Breast epithelium (tissue), 4 donors: Measurements from ENCODE around the gene GADD45GIP1. TPM values are rescaled to one million over a fixed set of nuclear protein-coding genes. Genes with fewer than 3 reads are reported as not detected.

ENCODE experiments used
- DNase-seq, 2 donors: peaks; one replicate each; pipeline ENCODE4 v3.0.0-alpha.2; 2019; ENCODE audit warnings: low spot score in 2 of 2
- H3K27ac ChIP-seq, 2 donors: fragments of 200-600 bp; sonication (generic) in 1 of 2; one replicate each; pipeline ENCODE4 v1.5.1; 2016 to 2019; ENCODE audit warnings: mild to moderate bottlenecking in 1 of 2
- H3K27me3 ChIP-seq, 2 donors: fragments of 200-600 bp; sonication (generic) in 1 of 2; one replicate each; pipeline versions ENCODE4 v1.5.1 to v1.6.0; 2017 to 2019; ENCODE audit warnings: control low read depth in 1 of 2, mild to moderate bottlenecking in 1 of 2
- H3K36me3 ChIP-seq: fragments of 200-600 bp; one replicate; pipeline ENCODE4 v1.5.1; 2019
- H3K4me1 ChIP-seq, 2 donors: fragments of 200-600 bp; sonication (generic); one replicate each; pipeline ENCODE4 v1.5.1; 2016 to 2019; ENCODE audit warnings: control low read depth in 1 of 2
- H3K4me3 ChIP-seq, 3 donors: fragments of 200-600 bp; sonication (generic); 1 replicate in 2 of 3; 2 replicates in 1 of 3; pipeline ENCODE4 v1.5.1; 2016 to 2019; ENCODE audit warnings: mild to moderate bottlenecking in 3 of 3, moderate library complexity in 2 of 3
- H3K9me3 ChIP-seq, 2 donors: fragments of 200-600 bp; sonication (generic) in 1 of 2; one replicate each; pipeline ENCODE4 v1.5.1; 2016 to 2019; ENCODE audit warnings: control low read depth in 1 of 2
- CTCF ChIP-seq, 3 donors: fragments of 450-650 bp; IDR thresholded peaks; one replicate each; pipeline ENCODE4 v1.5.1; 2016 to 2017; ENCODE audit warnings: antibody characterized with exemption in 3 of 3, mild to moderate bottlenecking in 3 of 3, moderate library complexity in 3 of 3
- POLR2A ChIP-seq: fragments of 450-650 bp; IDR thresholded peaks from one replicate; pipeline ENCODE4 v1.6.1; 2016; ENCODE audit warnings: antibody characterized with exemption, mild to moderate bottlenecking, moderate library complexity
- POLR2AphosphoS5 ChIP-seq, 3 donors: sonication (generic); formaldehyde crosslinking; IDR thresholded peaks; one replicate each; pipeline ENCODE4 v1.6.1; 2017; ENCODE audit warnings: antibody characterized with exemption in 3 of 3
- intact Hi-C: fragments of 100-400 bp; cut with DNase I; formaldehyde crosslinking; loops from one replicate; pipeline ENCODE4 v1.15.1; 2023; ENCODE audit warnings: low total_unique reads
- total RNA-seq, 3 donors: library from RNA; depleted of rRNA; stranded (reverse); fragments of >200 nt; gene quantifications; one replicate each; pipeline ENCODE4 v1.1.0, GENCODE V29; 2016

Gene GADD45GIP1
- total RNA-seq, 3 donors from 2014 or later, result 30.3 to 44.2 (median 31.5) TPM

GRCh38 chr19:12997179-12997966, 40.4 kb upstream of the GADD45GIP1 start:
- no peaks in the 10 kb centered on the region for H3K9me3 ChIP-seq
- peak overlapping the region; percentile 95 to 96 for H3K27ac ChIP-seq
- no peak for DNase-seq
- H3K4me3 ChIP-seq, result peak overlapping the region; percentile 74 to 83 (median 81)
- intact Hi-C loops, result no loop called here
- peaks cover 0 to 7% of the 10 kb centered on the region in 2 donors for H3K4me1 ChIP-seq
- TF ChIP-seq CTCF (IDR thresholded peaks at IDR 0.05), result no peak
- TF ChIP-seq POLR2AphosphoS5 (IDR thresholded peaks at IDR 0.05), result peak in 1 of 3 donors; percentile 8
- no peaks in the 10 kb centered on the region for H3K27me3 ChIP-seq
- no peaks in the 10 kb centered on the region for H3K36me3 ChIP-seq

- Histone ChIP-seq H3K9me3 (no peaks in the 10 kb centered on the region), H3K27me3 (no peaks in the 10 kb centered on the region), H3K36me3 (no peaks in the 10 kb centered on the region), H3K27ac (peak overlapping the region; percentile 95 to 96), H3K4me1 (peaks cover 0 to 5% of the 10 kb centered on the region in 2 donors), H3K4me3 (peak overlapping the region; percentile 74 to 83 (median 81))
- intact Hi-C loops, result no loop called here
- TF ChIP-seq CTCF (IDR thresholded peaks at IDR 0.05) (no peak), POLR2AphosphoS5 (IDR thresholded peaks at IDR 0.05) (peak in 1 of 3 donors; percentile 6)
- DNase-seq, result no peak
Measured at GRCh38 chr19:12996406-12997094, 39.5 kb upstream of the GADD45GIP1 start.

- H3K9me3 ChIP-seq, result no peaks in the 10 kb centered on the region
- H3K4me1 ChIP-seq, result peaks cover 0 to 5% of the 10 kb centered on the region in 2 donors
- intact Hi-C loops, result no loop called here
- peak overlapping the region; percentile 74 to 83 (median 81) for H3K4me3 ChIP-seq
- TF ChIP-seq POLR2A (no peak), CTCF (IDR thresholded peaks at IDR 0.05) (no peak), POLR2AphosphoS5 (IDR thresholded peaks at IDR 0.05) (no peak)
- no peaks in the 10 kb centered on the region for H3K27me3 ChIP-seq
- peak overlapping the region; percentile 95 to 96 for H3K27ac ChIP-seq
- H3K36me3 ChIP-seq, result no peaks in the 10 kb centered on the region
- no peak for DNase-seq
Measured at GRCh38 chr19:12995596-12996405, 38.8 kb upstream of the GADD45GIP1 start.

GRCh38 chr19:12994701-12995595, 37.9 kb upstream of the GADD45GIP1 start, which contains the start of gene NFIX:
TSS of gene NFIX (plus strand) at chr19:12995475. CDS start at chr19:12995838, 363 bp downstream.
- Histone ChIP-seq H3K9me3 (no peaks in the 10 kb centered on the region), H3K27ac (peak within 1 kb of the TSS; percentile 95 to 96), H3K27me3 (no peaks in the 10 kb centered on the region), H3K36me3 (no peaks in the 10 kb centered on the region), H3K4me1 (peaks cover 0 to 5% of the 10 kb centered on the region in 2 donors), H3K4me3 (peak within 1 kb of the TSS; percentile 74 to 83 (median 81))
- peak in 1 of 2 donors; percentile 70 for DNase-seq
- TF ChIP-seq POLR2AphosphoS5 (IDR thresholded peaks at IDR 0.05) (peak in 2 of 3 donors; percentile 41 to 49), POLR2A (no peak), CTCF (IDR thresholded peaks at IDR 0.05) (no peak)
- intact Hi-C loops, result no loop called here
